Activated CD8-positive, alpha-beta memory T cell treated with anti-CD3 and anti-CD28 coated beads, Interleukin-2, amount 50 U/mL, for 1 hour (primary cell): ENCODE data around the gene RUVBL1.
A peak's percentile ranks its signal among the peaks of the same experiment; 100 is the strongest.

Source experiments
- DNase-seq: peaks from one replicate; pipeline ENCODE4 v3.0.0-alpha.2; 2020; ENCODE audit errors: extremely low read depth

Gene RUVBL1

DNA sequence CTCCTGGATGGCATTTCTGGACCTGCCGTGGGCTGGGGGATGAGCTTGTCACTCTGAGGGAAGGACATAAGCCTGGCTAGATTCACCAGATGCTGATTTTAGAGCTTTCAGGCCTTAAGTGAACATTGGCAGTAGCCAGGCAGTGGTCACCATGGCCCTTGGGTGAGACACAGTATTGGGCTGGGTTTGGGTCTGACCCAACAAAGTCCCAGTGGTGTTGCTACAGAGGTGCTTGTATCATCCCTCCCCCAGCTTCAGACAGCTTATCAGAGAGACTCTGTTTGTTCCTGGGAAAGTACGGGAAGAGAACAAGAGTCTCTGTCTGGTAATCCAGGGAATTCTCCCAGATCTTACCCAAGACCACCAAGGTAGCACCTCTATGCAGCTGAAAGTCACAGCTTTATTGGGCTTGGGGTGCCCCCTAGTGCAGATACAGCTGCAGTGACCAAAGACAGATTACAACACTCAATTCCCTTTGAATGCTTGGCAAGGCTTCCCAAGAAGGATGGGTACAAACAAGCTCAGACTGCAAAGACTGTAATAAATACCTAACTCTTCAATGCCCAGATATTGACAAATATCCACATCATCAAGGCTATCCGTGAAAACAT lies 9.8 kb upstream of the RUVBL1 start:
- DNase-seq, result no peak

DNA sequence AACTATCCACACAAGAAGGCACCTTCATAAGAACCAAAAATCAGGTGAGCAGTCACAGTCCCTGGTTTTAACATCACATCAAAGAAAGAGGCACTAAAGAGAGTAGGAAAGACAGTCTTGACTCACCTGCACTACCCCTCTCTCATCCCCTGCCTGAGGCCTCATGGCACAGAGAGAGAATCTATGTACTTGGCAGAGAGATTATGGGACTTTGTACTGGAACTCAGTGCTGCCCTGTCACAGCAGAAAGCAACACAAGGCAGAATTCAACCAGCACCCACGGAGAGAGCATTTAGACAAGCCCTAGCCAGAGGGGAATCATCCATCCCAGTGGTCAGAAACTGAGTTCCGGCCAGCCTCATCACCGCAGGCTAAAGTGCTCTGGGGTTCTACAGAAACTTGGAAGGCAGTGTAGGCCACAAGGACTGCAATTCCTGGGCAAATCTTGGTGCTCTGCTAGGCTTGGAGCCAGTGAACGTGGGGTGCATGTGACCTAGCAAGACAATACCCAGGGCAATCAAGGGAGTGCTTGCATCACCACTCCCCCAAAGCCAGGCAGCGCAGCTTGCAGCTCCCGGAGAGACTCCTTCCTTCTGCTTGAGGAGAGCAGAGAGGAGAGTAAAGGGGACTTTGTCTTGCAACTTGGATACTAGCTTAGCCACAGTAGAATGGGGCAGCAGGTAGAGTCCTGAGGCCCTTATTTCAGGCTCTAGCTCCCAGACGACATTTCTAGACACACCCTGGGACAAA lies 8.5 kb upstream of the RUVBL1 start:
- no peak for DNase-seq

DNA sequence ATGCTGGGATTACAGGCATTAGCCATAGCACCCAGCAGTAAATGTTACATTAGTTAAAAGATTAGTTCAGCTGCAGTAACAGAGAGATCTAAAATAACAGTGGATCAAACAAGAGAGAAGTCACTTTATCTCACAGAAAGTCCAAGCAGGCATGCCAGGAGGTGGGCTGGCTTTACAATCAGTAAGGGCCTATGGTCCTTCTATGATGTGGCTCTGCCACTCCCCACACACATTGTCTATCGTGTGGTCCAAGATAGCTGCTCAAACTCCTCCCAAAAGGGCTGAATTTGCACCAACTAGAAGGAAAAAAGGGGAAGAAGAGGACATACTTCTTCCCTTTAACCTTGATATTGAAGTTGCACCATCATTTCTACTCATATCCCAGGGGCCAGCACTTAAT lies 4.6 kb upstream of the RUVBL1 start:
- no peak for DNase-seq

DNA sequence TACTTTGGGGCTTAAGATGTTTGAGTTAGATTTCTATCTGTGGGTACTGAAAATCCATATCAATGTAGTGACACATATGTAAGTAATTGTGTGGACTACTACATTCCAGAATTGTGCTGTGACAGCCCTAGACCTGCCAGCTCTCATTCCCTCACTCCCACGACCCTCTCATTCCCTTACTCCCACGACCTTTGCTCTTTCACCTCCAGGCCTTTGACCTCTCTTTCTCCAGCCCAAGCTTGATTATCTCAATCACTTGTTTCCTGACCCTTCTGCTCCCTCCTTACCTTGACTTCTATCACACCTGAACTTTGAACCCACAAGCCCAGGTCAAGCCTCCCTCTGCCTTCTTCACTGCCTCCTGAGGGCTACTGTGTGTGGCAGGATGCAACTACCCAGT lies 3.6 kb upstream of the RUVBL1 start:
- DNase-seq, result no peak

DNA sequence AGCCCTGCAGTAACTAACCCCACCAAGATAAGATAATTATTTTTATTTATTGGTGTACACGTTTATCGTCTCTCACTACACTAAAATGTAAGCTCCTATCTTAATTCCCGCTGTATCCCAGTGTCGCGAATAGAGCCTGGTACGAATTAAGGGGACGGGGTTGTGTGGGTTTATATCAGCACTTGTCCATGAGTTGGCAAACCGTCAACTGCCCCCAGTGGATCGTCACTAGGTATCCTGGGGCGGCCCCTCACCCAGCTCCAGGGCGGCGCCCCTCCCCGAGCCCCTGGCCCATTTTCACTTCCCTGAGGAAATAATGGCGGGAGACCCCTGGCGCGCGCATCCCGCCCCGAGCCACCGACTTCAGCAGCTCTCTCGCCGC lies 465 bp downstream of the RUVBL1 start:
- no peak for DNase-seq

DNA sequence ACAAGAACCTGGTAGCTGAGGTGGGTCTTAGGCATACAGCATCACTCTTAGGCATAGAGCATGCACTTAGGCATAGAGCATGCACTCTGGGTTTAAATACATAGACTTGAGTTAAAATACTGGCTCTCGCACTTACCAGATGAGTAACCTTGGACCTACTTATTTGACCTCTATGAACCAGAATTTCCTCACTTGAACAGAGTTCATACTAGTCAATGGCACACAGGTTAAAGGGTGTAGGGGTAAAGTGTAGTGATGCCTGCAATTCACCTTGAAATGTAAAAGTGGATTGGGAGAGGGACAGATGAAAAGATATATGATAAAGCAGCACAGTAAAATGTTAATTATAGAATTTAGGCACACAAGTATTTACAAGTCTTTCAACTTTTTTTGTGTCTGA lies 1.6 kb downstream of the RUVBL1 start:
- no peak for DNase-seq

DNA sequence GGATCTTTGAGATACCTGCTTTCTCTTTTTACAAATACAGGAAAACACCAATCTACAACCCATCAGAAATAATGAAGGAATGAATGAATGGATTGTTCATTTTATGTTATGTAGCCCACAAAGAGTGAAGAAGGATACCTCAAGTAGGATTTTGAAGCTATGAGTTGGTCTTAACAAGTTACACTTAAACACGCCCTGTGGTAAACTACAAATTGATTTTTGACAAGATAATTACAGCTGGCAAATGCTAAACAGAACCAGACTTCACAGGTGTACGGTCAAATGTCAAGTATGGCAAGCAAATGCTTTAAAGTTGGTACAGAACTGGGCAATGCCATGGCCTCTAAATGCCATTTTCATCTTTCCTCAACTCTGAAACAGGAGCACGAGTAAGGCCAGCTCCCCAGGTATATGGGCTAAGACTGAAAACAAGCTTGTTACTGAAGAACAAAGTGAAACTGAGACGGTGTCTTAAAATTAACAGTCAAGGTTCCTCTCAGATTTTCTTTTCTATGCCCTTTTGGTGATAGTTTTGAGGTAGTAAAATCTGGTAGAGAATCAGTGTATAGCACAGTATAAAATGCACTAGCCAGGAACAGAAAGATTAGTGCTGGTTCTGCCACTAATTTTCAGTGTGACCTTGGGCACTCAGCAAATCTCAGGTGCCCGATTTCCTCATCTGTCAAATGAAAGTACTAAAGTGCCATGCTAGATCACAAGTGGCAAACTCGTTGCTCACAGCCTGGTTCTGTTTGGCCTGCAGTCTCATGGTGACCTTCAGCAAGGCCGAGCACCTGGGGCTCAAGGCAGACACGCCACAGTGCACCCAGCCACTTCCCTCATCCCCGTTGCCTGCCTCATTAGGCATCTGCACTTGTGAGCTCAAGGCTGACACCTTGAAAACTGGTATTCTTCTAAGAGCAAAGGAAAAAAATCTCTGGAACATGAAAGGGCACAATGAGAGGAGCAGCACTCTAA lies 9.5 kb downstream of the RUVBL1 start:
- DNase-seq, result no peak

DNA sequence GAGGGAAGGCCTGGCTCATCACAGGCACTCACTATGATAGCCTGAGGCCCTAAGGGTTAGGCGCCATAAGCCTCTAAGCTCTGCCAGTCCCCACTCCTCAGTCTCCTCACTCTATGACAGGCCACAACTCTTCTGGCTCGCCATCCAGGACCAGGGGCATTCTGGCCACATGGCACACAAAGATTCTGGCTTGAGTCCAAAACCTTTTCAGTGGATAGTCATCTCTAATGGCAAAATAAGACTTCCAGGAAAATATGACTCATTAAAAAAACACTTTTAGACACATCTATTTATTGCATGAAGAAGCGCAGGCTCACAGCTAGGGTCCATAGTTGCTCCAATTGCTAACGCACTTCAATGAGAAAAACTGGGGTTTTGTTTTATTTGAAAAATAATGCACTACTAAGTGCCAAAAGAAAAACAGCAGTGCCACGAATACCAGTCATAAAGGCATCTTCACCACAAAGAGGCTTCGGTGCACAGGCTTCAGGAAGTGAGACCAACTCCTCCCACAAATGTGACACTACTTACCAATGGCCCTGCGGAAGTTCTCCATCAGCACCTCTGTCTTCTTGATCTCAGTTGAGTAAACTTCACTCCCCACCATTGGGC lies 11.1 kb downstream of the RUVBL1 start:
- DNase-seq, result peak; percentile 33

DNA sequence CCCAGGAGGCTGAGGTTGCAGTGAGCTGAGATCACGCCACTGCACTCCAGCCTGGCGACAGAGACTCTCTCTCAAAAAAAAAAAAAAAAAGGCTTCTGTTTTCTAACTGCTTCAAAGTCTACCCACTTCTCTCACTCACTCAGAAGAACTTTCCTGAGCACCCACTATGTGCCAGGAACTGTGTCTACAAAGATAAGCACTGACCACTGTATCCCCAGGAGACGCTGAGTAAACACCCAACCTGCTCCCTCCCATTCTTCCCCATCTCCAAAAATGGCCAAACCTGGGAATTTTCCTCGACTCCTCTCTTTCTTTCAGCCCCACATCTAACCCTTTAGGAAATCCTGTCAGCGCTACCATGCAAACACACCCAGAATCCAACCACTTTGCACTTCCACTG lies 12.5 kb downstream of the RUVBL1 start:
- no peak for DNase-seq

DNA sequence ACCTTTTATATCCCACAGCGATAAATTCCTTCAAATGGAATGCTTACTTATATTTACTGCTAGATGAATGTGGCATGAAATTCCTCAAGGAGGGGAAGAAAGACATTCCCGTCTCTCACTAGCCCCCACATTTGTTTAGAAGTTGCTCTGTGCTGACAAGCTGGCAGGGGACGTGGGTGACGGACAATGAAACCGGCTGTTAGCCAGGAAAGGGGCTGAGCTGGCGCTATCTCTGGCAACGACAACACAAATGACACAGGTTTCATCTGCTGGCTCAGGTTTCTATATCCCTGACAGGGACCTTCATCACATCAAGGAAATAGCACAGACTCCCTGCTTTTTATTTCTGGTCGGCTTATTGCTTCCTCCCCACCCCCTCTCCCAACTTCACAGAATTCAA lies 15.8 kb downstream of the RUVBL1 start:
- DNase-seq, result no peak

DNA sequence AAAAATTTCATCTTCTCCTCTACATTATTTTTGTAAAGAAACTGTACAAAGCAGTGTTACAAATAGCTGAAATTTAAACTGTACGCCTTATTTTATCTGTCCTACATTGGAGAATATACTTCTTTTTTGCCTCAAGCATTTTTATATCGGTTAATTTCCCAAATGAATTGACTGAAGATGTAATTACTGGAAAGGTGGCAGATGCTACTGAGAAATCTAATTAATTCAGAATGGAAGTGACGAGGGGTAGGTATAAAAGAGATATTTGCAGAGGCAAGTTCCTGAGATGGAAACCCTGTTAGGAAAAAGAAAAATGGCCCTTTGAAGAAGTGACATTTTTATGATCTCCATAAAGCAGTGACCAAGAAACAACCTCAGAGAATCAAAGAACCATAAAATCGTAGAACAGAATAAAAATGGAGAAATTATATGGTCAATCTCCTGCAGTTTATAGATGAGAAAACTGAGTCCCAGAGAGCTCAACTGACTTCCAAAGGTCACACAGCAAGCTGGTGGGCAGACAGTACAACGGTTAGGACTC lies 20.4 kb downstream of the RUVBL1 start:
- DNase-seq, result no peak

DNA sequence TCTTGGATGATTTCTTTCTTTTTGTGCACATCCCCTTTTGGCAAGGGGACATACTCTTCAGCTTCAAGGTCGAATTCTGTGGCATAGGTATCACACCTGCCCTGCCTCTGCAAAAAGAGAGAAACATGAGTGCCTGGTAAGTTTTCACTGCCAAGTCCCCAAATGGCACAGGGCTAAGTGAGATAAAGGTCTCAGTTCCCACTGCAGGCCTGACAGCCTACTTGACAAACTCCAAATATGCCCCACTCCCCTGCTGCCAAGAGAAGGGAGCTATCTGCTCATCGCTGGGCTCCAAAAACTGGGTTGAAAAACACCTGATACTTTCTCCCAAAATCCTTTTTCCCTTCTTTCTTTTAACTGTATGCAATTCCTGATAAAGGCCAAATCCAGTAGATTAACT lies 23.0 kb downstream of the RUVBL1 start:
- no peak for DNase-seq

DNA sequence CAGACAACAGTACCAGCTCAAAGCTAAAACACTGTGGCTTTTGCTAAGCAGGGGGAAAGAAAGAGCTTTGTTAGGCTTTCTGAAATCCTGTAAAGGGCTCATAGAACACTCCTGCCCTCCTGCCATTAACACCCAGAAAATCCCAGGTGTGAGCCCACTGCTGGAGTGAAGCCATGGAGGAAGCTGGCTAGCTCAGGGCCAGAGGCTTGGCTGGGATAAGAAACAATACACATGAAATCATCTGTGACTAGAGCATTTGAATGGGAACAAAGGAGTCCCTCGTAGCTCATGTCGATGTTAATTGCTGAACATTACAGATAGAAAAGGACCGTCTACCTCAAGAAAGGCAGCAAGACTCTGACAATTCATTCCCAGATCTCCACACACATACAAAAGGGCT lies 23.5 kb downstream of the RUVBL1 start:
- no peak for DNase-seq

DNA sequence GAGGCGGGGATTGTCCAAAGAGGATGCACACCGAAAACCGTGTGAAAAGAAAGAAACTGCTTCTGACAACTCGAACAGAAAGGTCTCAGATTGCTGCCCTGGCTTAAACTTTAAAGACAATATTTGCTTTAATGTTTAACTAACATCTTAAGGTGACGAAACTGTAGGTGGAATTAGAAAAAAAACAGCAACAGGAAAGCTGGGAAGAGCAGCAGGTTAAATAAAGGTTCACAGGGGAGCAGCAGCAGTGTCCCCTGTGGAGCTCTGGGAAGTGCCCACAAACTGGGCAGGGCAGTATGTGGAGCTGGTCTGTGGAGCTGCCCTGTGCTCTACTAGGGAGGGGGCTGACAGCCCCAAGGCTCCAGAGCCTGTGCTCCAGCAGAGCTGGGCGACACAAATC lies 25.4 kb downstream of the RUVBL1 start:
- no peak for DNase-seq

DNA sequence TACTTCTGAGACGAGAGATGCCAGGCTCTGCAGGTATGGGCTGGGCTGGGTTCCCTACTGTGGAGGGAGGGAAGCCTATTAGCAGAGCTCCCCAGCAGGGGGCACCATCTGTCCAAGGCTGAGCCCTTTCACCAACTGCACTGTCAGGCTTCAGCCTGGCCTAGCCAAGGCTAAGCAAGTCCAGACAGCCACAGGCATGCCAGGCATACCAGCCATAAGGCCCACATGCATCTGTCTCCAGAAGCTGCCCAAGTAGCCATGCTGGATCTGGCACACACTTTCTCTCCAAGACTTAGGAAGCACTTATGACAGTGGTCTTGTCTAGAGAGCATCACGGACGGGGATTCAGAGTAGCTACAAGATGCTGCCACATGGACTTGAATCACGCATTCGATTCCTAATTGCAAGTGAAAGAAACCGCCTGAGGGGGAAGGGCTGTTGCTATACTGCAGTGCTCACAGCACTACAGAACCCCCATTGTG lies 28.3 kb downstream of the RUVBL1 start:
- peak; percentile 42 for DNase-seq

DNA sequence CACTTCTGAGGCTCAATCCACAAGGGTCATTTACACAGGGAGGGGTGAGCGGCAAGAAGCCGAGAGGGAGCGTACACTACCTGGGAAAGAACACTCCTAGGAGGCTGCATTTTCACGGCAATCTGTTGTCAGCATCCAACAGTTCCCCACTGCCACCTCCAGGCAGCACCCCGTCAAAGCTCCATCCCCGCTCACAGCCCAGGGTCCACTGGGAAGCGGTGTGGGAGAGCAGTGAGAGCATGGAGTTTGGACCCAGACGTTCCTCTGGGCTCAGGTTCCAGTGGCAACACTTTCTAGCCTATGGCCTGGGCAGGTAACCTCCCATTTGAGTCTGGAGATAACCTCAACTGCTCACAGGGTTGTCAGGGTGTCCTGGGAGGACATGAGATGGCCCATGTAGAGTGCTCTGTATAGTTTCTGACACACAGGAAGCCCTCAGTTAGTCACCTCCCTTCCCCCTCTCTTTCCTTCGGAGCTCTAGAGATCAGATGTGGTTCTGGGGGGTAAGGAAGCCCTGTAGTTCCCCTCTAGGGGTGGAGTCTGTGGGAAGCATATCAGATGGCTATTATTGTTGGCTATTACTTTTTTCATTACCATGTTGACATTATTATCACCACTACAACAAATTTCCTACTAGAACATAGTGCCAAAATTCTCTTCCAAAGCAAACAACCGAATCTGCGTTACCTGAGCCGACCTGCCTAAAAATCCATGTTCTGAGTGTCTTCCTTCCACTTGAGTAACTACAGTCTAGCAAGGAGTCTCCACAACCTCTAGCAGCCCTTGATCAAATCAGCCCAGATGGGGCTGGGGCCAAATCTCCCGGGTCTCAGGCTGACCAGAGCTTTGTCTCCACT lies 29.1 kb downstream of the RUVBL1 start:
- DNase-seq, result no peak

DNA sequence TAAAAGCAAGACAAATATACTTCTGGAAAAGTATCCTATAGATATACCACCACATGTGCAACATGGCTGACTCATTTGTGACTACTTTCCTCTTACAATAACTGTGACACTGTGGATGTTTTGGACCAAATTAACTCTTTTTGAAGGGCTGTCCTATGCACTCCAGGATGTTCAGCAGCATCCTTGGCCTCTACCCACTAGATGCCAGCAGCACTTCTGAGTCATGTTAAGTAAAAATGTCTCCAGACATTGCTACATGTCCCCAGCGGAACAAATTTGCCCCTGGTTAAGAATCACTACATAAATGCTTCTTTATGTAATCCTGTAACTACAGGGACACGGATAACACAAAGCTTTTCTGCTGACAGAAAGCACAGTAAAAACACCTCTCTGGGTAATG lies 32.0 kb downstream of the RUVBL1 start:
- DNase-seq, result no peak

DNA sequence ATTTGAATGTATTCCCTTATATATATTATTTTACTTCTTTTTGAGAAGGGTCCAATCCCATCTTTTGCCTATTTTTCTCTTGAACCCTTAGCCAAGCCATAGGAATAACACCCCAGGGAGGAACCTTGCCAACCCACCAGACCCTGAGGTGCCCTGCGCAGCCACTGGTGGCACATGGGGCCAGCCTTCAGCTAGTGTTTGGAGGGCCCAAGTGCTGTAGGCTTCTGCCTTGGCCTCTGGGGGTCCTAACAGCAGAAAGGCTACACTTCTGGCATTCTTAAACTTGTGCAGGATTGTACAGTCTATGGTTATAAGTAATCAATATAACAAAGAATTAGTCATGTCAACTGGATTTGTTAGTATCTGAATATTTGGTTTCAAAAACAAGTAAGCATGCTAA lies 34.5 kb downstream of the RUVBL1 start:
- no peak for DNase-seq

DNA sequence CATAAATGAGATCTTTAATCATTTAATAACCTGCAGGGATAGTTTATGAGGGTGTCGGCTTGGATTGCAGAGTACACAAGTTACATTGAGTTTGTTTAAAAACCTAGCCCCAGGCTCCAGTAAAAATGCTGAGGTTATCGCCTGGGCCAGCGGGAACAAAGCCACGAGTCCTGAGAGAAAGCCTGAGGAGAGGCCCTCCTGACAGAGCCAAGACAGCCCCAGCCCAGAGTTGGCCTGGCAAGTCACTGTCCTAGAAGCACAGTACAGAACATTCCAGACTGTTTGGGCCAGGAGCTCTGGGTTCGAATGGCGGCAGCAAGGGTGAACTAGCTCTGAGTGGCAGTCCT lies 39.0 kb downstream of the RUVBL1 start:
- no peak for DNase-seq

DNA sequence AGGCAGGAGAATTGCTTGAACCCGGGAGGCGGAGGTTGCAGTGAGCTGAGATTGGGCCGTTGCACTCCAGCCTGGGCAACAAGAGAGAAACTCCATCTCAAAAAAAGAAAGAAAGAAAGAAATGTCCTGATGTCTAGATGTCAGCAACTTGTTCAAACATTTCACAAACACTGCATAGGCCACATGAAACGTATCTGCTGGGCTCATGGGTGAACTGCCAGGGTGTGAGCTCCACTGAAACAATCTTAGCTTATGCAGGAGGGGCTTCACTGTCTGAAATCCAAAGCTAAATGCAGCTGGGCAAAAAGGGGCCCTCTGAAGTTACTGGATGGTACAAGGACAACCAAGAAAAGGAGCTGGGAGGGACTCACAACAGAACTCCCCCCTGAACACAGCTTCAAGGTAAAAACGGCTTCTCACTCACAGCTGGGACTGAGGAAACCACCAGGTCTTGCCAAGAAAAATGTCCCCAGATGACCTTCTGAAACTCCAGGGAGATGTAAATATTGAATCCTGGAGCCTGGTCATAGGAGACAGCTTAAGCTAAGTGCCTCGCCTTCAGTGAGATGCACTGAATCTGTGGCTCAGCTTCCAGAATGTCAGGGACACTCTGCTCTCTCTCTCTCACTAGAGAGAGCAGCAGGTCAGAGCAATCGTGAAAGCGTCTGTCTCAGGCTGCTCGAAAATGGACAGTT lies 39.5 kb downstream of the RUVBL1 start:
- DNase-seq, result no peak
